K562 (cell line): Measurements from ENCODE around the gene DHDDS. TPM values are rescaled to one million over a fixed set of nuclear protein-coding genes. Genes with fewer than 3 reads are reported as not detected.

Experiments used
- GMEB1 ChIP-seq: fragments of 250-450 bp; sonication (Bioruptor Pico); IDR thresholded peaks from 2 replicates; pipeline ENCODE4 v1.4.0; 2020; ENCODE audit warnings: mild to moderate bottlenecking
- HCFC1 ChIP-seq: IDR thresholded peaks from 2 replicates; pipeline ENCODE4 v1.6.1; 2012; ENCODE audit warnings: low read depth, low read length, improper control_type of control experiment
- HMGXB4 ChIP-seq: sonication (generic); formaldehyde crosslinking; IDR thresholded peaks from 2 replicates; pipeline ENCODE4 v1.8.1; 2023; ENCODE audit warnings: mild to moderate bottlenecking, missing genetic modification reagents
- KAT2B ChIP-seq: IDR thresholded peaks from one replicate; pipeline ENCODE4 v1.6.1; 2012; ENCODE audit warnings: low read depth, mild to moderate bottlenecking, control low read depth, inconsistent platforms, low read length, moderate library complexity
- THRB ChIP-seq: fragments of 450-650 bp; formaldehyde crosslinking; conservative IDR thresholded peaks from 2 replicates; pipeline ENCODE4 v1.4.0; 2022; ENCODE audit warnings: mild to moderate bottlenecking, missing genetic modification characterization
- ZBTB40 ChIP-seq, 2 experiments: fragments of 450-650 bp in 1 of 2; sonication (generic) in 1 of 2; formaldehyde crosslinking in 1 of 2; IDR thresholded peaks; 2 replicates each; pipeline versions ENCODE4 v1.7.1 to v1.9.0; 2016 to 2022; ENCODE audit warnings: inconsistent platforms in 1 of 2, mild to moderate bottlenecking in 1 of 2, missing genetic modification reagents in 1 of 2
- ZNF551 ChIP-seq: fragments of 250-450 bp; sonication (Bioruptor Pico); IDR thresholded peaks from 2 replicates; pipeline ENCODE4 v1.5.0; 2021; ENCODE audit warnings: mild to moderate bottlenecking, moderate library complexity
- polyA plus RNA-seq, 8 experiments: library from polyadenylated mRNA; depleted of rRNA in 4 of 8; stranded (reverse) in 5 of 8; unstranded in 3 of 8; fragments of >200 nt; fragmentation: Nextera tagmentation in 2 of 8; fragmentation: Illumina TruSeq in 1 of 8; extraction: Ambion mirVana in 2 of 8; extraction: Trizol in 1 of 8; gene quantifications; 2 replicates each; pipeline versions ENCODE4 v1.2.1 to v1.2.3, GENCODE V29; 2011 to 2014; ENCODE audit warnings: inconsistent platforms in 1 of 8, missing spikeins in 1 of 8
- total RNA-seq, 7 experiments: library from RNA; depleted of rRNA in 6 of 7; stranded (reverse); fragments of >200 nt in 6 of 7; fragmentation: Illumina TruSeq in 2 of 7; extraction: Trizol in 2 of 7; gene quantifications; 2 replicates each; pipeline versions ENCODE4 v1.2.1 to v1.2.3, GENCODE V29; 2011 to 2021; ENCODE audit warnings: low replicate concordance in 1 of 7

Gene DHDDS
- total and polyA plus RNA-seq, 9 of the 15 experiments (the other 6 are each of a cell fraction or from before 2014, with no cell fraction given): 33.3 to 55.0 (median 44.3) TPM

- TF ChIP-seq ZBTB40 (IDR thresholded peaks at IDR 0.05) (peak; percentile 72), ZBTB40 (CRISPR knock-in tag; IDR thresholded peaks at IDR 0.05) (no peak), THRB (CRISPR knock-in tag) (peak; percentile 95; the same call in 1 of the 2 replicates), HCFC1 (peak; percentile 91), KAT2B (no peak), GMEB1 (CRISPR knock-in tag) (peak; percentile 81), HMGXB4 (CRISPR knock-in tag) (peak; percentile 29; the same call in 1 of the 2 replicates), ZNF551 (no peak)
These were observed at the start of gene DHDDS (continued) for GRCh38 chr1:26431979-26432695.
